Suprapubic skin (tissue), 4 donors: Measurements from ENCODE around the gene KIF6. TPM values are rescaled to one million over a fixed set of nuclear protein-coding genes. Genes with fewer than 3 reads are reported as not detected.
"Not testable (repeated sequence)": the region's sequence is repeated elsewhere in the genome, so short reads cannot be mapped to it uniquely, and the experiment has no call there.

Experiments used
- DNase-seq, 2 donors: peaks; one replicate each; pipeline ENCODE4 v3.0.0-alpha.2; 2019; ENCODE audit warnings: low spot score in 2 of 2
- H3K27ac ChIP-seq: fragments of 200-600 bp; sonication (generic); one replicate; pipeline ENCODE4 v1.5.1; 2019
- H3K27me3 ChIP-seq: fragments of 200-600 bp; sonication (generic); one replicate; pipeline ENCODE4 v1.5.1; 2019
- H3K36me3 ChIP-seq: fragments of 200-600 bp; sonication (generic); one replicate; pipeline ENCODE4 v1.5.1; 2019
- H3K4me1 ChIP-seq: fragments of 200-600 bp; sonication (generic); one replicate; pipeline ENCODE4 v1.5.1; 2019
- H3K4me3 ChIP-seq: fragments of 200-600 bp; sonication (generic); one replicate; pipeline ENCODE4 v1.5.1; 2019; ENCODE audit warnings: mild to moderate bottlenecking
- H3K9me3 ChIP-seq: fragments of 200-600 bp; sonication (generic); one replicate; pipeline ENCODE4 v1.5.1; 2019
- EP300 ChIP-seq: sonication (generic); formaldehyde crosslinking; IDR thresholded peaks from one replicate; pipeline ENCODE4 v1.6.1; 2017; ENCODE audit warnings: antibody characterized with exemption
- POLR2A ChIP-seq, 2 donors: fragments of 450-650 bp; IDR thresholded peaks; one replicate each; pipeline ENCODE4 v1.6.1; 2017; ENCODE audit warnings: antibody characterized with exemption in 2 of 2, mild to moderate bottlenecking in 2 of 2, moderate library complexity in 2 of 2
- POLR2AphosphoS5 ChIP-seq, 3 donors: sonication (generic); formaldehyde crosslinking; IDR thresholded peaks; one replicate each; pipeline ENCODE4 v1.6.1; 2017; ENCODE audit warnings: antibody characterized with exemption in 3 of 3
- WGBS: methylation state at CpG from one replicate; pipeline ENCODE4 v1.1.5; 2018; 5-methylcytosine and 5-hydroxymethylcytosine counted together
- total RNA-seq, 4 donors: library from RNA; depleted of rRNA; stranded (reverse); fragments of >200 nt; gene quantifications; one replicate each; pipeline ENCODE4 v1.1.0, GENCODE V29; 2016
- TF ChIP-seq, protein P1 (sequence below), 2 donors: fragments of 200-600 bp in 1 of 2; fragments of 450-650 bp in 1 of 2; sonication (generic) in 1 of 2; IDR thresholded peaks; one replicate each; pipeline ENCODE4 v1.5.1; 2016 to 2019; ENCODE audit warnings: antibody characterized with exemption in 2 of 2, mild to moderate bottlenecking in 1 of 2, moderate library complexity in 1 of 2

The KIF6 gene
- total RNA-seq, 4 donors from 2014 or later = 0.18 to 1.1 TPM; not detected in 2

DNA sequence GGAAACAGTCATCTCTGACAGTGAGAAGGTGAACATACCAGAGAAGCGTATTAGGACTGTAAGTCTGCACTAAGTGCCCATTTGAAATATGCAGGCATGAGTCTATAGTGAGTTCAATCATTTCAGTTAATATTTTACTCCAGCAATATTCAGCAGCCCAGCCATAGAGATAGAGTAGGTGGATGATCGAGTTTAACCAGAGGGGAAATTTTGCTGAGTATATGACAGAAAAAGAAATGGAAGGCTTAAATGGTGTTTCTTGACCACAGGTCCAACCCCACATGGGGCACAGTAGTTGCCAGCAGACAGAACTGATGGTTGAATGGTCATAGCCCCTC lies 39.8 kb downstream of the KIF6 start:
- Histone ChIP-seq H3K36me3 (no peaks in the 10 kb centered on the region), H3K9me3 (no peaks in the 10 kb centered on the region), H3K4me1 (no peaks in the 10 kb centered on the region), H3K27ac (no peak overlapping the region), H3K27me3 (no peaks in the 10 kb centered on the region), H3K4me3 (no peak overlapping the region)
- DNase-seq = no peak
- TF ChIP-seq EP300 = no peak
- no peak for TF ChIP-seq POLR2AphosphoS5 (IDR thresholded peaks at IDR 0.05)
- TF ChIP-seq POLR2A (IDR thresholded peaks at IDR 0.05) = no peak
- TF ChIP-seq, protein P1, sequence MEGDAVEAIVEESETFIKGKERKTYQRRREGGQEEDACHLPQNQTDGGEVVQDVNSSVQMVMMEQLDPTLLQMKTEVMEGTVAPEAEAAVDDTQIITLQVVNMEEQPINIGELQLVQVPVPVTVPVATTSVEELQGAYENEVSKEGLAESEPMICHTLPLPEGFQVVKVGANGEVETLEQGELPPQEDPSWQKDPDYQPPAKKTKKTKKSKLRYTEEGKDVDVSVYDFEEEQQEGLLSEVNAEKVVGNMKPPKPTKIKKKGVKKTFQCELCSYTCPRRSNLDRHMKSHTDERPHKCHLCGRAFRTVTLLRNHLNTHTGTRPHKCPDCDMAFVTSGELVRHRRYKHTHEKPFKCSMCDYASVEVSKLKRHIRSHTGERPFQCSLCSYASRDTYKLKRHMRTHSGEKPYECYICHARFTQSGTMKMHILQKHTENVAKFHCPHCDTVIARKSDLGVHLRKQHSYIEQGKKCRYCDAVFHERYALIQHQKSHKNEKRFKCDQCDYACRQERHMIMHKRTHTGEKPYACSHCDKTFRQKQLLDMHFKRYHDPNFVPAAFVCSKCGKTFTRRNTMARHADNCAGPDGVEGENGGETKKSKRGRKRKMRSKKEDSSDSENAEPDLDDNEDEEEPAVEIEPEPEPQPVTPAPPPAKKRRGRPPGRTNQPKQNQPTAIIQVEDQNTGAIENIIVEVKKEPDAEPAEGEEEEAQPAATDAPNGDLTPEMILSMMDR (IDR thresholded peaks at IDR 0.05) = no peak
- 89% methylated on average over 2 of the region's 2 CpGs for WGBS

GRCh38 chr6:39684790-39685488 lies 40.3 kb downstream of the KIF6 start:
- TF ChIP-seq POLR2AphosphoS5 (IDR thresholded peaks at IDR 0.05) (no peak), EP300 (no peak), POLR2A (IDR thresholded peaks at IDR 0.05) (no peak)
- TF ChIP-seq, protein P1 (IDR thresholded peaks at IDR 0.05) = no peak
- H3K27me3 ChIP-seq = no peaks in the 10 kb centered on the region
- 63% methylated on average over 3 of the region's 3 CpGs for WGBS
- no peak overlapping the region for H3K4me3 ChIP-seq
- no peak for DNase-seq
- no peak overlapping the region for H3K27ac ChIP-seq
- H3K36me3 ChIP-seq = no peaks in the 10 kb centered on the region
- H3K4me1 ChIP-seq = no peaks in the 10 kb centered on the region
- H3K9me3 ChIP-seq = no peaks in the 10 kb centered on the region

GRCh38 chr6:39681674-39682121 lies 43.5 kb downstream of the KIF6 start:
- H3K4me3 ChIP-seq = no peak overlapping the region
- no peaks in the 10 kb centered on the region for H3K36me3 ChIP-seq
- peaks cover 3% of the 10 kb centered on the region for H3K4me1 ChIP-seq
- no peak overlapping the region for H3K27ac ChIP-seq
- H3K27me3 ChIP-seq = no peaks in the 10 kb centered on the region
- WGBS = 23% methylated on average over 4 of the region's 4 CpGs
- no peak for DNase-seq
- no peaks in the 10 kb centered on the region for H3K9me3 ChIP-seq
- no peak for TF ChIP-seq EP300
- TF ChIP-seq, protein P1 (IDR thresholded peaks at IDR 0.05) = no peak
- no peak for TF ChIP-seq POLR2AphosphoS5 (IDR thresholded peaks at IDR 0.05)
- TF ChIP-seq POLR2A (IDR thresholded peaks at IDR 0.05) = no peak

DNA sequence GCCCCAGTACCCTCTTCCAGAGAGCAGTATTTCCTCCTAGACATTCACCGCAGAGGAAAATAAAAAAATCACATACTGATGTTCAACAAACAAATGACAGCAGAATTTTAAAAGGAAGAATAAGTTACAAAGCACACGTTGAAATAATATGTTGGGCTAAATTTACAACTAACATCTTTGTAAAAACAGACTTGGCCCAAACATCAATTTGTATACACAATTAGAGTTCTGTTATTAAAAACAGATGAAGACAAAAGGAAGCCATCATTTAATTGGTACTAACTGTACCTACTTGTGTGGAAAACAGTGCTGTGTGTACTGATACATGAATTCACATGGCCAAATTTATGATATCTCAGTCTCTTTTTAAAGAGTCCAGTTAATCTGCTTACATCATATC lies 46.3 kb downstream of the KIF6 start:
- Histone ChIP-seq H3K9me3 (no peaks in the 10 kb centered on the region), H3K27me3 (no peaks in the 10 kb centered on the region), H3K4me3 (no peak overlapping the region), H3K27ac (no peak overlapping the region), H3K36me3 (no peaks in the 10 kb centered on the region), H3K4me1 (peaks cover 3% of the 10 kb centered on the region)
- WGBS = 57% methylated on average over 2 of the region's 2 CpGs
- TF ChIP-seq POLR2AphosphoS5 (IDR thresholded peaks at IDR 0.05) = no peak
- TF ChIP-seq, protein P1 (IDR thresholded peaks at IDR 0.05) = no peak
- TF ChIP-seq EP300 = no peak
- no peak for TF ChIP-seq POLR2A (IDR thresholded peaks at IDR 0.05)
- DNase-seq = no peak

- not testable (repeated sequence) for H3K9me3 ChIP-seq, H3K4me3 ChIP-seq, H3K36me3 ChIP-seq, H3K4me1 ChIP-seq, DNase-seq, H3K27me3 ChIP-seq, H3K27ac ChIP-seq
- 89% methylated on average over 2 of the region's 3 CpGs for WGBS
These were observed 47.9 kb downstream of the KIF6 start for GRCh38 chr6:39677318-39677717.

- DNase-seq = no peak
- 92% methylated on average over 2 of the region's 2 CpGs for WGBS
- no peaks in the 10 kb centered on the region for H3K9me3 ChIP-seq
- H3K27ac ChIP-seq = no peak overlapping the region
- no peak for TF ChIP-seq EP300
- no peak for TF ChIP-seq POLR2AphosphoS5 (IDR thresholded peaks at IDR 0.05)
- no peak for TF ChIP-seq POLR2A (IDR thresholded peaks at IDR 0.05)
- TF ChIP-seq, protein P1 (IDR thresholded peaks at IDR 0.05) = no peak
- no peak overlapping the region for H3K4me3 ChIP-seq
- no peaks in the 10 kb centered on the region for H3K36me3 ChIP-seq
- H3K4me1 ChIP-seq = no peaks in the 10 kb centered on the region
- H3K27me3 ChIP-seq = no peaks in the 10 kb centered on the region
These were observed 54.7 kb downstream of the KIF6 start for GRCh38 chr6:39670519-39670918.
